NCI-H1436 (cell line): ENCODE results near the gene CALB2.
A peak's percentile ranks its signal among the peaks of the same experiment; 100 is the strongest.
"Not testable (repeated sequence)": the region's sequence is repeated elsewhere in the genome, so short reads cannot be mapped to it uniquely, and the experiment has no call there.

Experiments used
- DNase-seq: peaks from one replicate; lab custom pipeline; 2025; lab: John Stamatoyannopoulos, UW

Gene CALB2

GRCh38 chr16:71358464-71358998 is at the start of gene CALB2:
TSS of gene CALB2 (plus strand) at chr16:71358723. CDS start at chr16:71358793, 70 bp downstream.
- DNase-seq: peak; percentile 60

GRCh38 chr16:71311553-71312158 is 46.9 kb upstream of the CALB2 start:
- DNase-seq: peak; percentile 6

GRCh38 chr16:71313591-71313990 is 44.9 kb upstream of the CALB2 start:
- DNase-seq: not testable (repeated sequence)

GRCh38 chr16:71315269-71315668 is 43.3 kb upstream of the CALB2 start:
- no peak for DNase-seq

GRCh38 chr16:71319999-71320398 is 38.5 kb upstream of the CALB2 start:
- DNase-seq: no peak

- no peak for DNase-seq
These were observed 30.8 kb upstream of the CALB2 start for GRCh38 chr16:71327720-71328119.

GRCh38 chr16:71328151-71328550 is 30.4 kb upstream of the CALB2 start:
- DNase-seq: no peak

- no peak for DNase-seq
These were observed 20.9 kb upstream of the CALB2 start for GRCh38 chr16:71337631-71338030.

GRCh38 chr16:71338193-71338592 is 20.3 kb upstream of the CALB2 start:
- DNase-seq: no peak

- no peak for DNase-seq
These were observed 19.9 kb upstream of the CALB2 start for GRCh38 chr16:71338632-71339031.

- no peak for DNase-seq
These were observed 19.0 kb upstream of the CALB2 start for GRCh38 chr16:71339236-71340171.

GRCh38 chr16:71340406-71340805 is 18.1 kb upstream of the CALB2 start:
- DNase-seq: no peak

GRCh38 chr16:71341881-71342280 is 16.6 kb upstream of the CALB2 start:
- no peak for DNase-seq

- no peak for DNase-seq
These were observed 15.4 kb upstream of the CALB2 start for GRCh38 chr16:71343078-71343477.

GRCh38 chr16:71344315-71344905 is 14.1 kb upstream of the CALB2 start:
- DNase-seq: no peak

GRCh38 chr16:71345031-71345430 is 13.5 kb upstream of the CALB2 start:
- DNase-seq: no peak

- no peak for DNase-seq
These were observed 11.4 kb upstream of the CALB2 start for GRCh38 chr16:71347146-71347545.

- no peak for DNase-seq
These were observed 10.0 kb upstream of the CALB2 start for GRCh38 chr16:71348262-71349085.

GRCh38 chr16:71350821-71351557 is 7.5 kb upstream of the CALB2 start:
- DNase-seq: no peak

GRCh38 chr16:71351558-71351901 is 7.0 kb upstream of the CALB2 start:
- DNase-seq: no peak

GRCh38 chr16:71352466-71352865 is 6.1 kb upstream of the CALB2 start:
- no peak for DNase-seq
